ENCODE measurements around the gene FAM107B. TPM values are rescaled to one million over a fixed set of nuclear protein-coding genes. Genes with fewer than 3 reads are reported as not detected.

The FAM107B gene
- total RNA-seq, 3 donors from 2014 or later = 30.8 to 56.1 (median 51.8) TPM

DNA sequence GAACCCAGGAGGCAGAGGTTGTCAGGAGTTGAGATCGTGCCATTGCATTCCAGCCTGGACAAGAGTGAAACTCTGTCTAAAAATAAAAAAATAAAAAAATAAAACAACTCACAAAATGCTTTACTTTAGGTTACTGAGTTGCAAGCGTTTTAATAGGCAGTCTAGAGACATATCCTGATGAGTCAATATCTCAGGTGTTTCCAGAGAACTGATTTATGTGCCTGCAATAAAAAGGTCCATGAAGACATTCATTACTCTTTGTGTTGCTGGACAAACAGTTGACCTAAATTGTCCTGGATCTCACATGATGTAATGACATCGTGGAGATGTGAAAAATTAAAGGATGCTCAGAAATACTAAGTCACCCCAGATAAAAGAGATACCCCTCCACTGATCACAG lies 31.6 kb upstream of the FAM107B start:
- Histone ChIP-seq H3K27me3 (no peaks in the 10 kb centered on the region), H3K36me3 (no peaks in the 10 kb centered on the region), H3K4me1 (no peaks in the 10 kb centered on the region), H3K27ac (no peak overlapping the region), H3K4me3 (no peak overlapping the region), H3K9me3 (no peaks in the 10 kb centered on the region)
- TF ChIP-seq POLR2AphosphoS5 (IDR thresholded peaks at IDR 0.05) (no peak), POLR2A (IDR thresholded peaks at IDR 0.05) (no peak)
- TF ChIP-seq, protein P1, sequence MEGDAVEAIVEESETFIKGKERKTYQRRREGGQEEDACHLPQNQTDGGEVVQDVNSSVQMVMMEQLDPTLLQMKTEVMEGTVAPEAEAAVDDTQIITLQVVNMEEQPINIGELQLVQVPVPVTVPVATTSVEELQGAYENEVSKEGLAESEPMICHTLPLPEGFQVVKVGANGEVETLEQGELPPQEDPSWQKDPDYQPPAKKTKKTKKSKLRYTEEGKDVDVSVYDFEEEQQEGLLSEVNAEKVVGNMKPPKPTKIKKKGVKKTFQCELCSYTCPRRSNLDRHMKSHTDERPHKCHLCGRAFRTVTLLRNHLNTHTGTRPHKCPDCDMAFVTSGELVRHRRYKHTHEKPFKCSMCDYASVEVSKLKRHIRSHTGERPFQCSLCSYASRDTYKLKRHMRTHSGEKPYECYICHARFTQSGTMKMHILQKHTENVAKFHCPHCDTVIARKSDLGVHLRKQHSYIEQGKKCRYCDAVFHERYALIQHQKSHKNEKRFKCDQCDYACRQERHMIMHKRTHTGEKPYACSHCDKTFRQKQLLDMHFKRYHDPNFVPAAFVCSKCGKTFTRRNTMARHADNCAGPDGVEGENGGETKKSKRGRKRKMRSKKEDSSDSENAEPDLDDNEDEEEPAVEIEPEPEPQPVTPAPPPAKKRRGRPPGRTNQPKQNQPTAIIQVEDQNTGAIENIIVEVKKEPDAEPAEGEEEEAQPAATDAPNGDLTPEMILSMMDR (IDR thresholded peaks at IDR 0.05) = no peak
- intact Hi-C loops (cut with DNase I; ENCODE audit: low total_unique reads) = no loop called here
- no peak for DNase-seq (ENCODE audit: low spot score in 2 of 2)

DNA sequence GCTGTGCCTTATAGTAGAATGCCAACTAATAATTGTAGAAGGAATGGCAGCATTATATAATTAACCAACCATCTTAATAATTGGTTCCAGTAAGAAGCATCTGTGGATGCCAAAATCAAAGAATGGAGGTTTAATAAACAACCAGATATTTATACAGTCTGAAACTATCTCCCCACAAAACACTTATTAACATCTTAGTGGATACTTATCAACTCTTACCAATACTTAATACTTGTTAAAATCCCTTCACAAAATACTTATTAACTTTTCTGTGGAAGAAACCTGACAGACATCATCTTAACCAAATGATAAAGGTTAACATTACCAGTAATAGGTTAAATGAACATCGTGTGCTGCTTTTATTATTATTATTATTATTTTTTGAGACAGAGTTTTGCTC lies 29.1 kb upstream of the FAM107B start:
- intact Hi-C loops (cut with DNase I; ENCODE audit: low total_unique reads) = no loop called here
- Histone ChIP-seq H3K27ac (no peak overlapping the region), H3K4me1 (no peaks in the 10 kb centered on the region), H3K9me3 (no peaks in the 10 kb centered on the region), H3K36me3 (no peaks in the 10 kb centered on the region), H3K4me3 (no peak overlapping the region), H3K27me3 (no peaks in the 10 kb centered on the region)
- TF ChIP-seq POLR2A (IDR thresholded peaks at IDR 0.05) (no peak), POLR2AphosphoS5 (IDR thresholded peaks at IDR 0.05) (no peak)
- TF ChIP-seq, protein P1 (IDR thresholded peaks at IDR 0.05) = no peak
- no peak for DNase-seq (ENCODE audit: low spot score in 2 of 2)

DNA sequence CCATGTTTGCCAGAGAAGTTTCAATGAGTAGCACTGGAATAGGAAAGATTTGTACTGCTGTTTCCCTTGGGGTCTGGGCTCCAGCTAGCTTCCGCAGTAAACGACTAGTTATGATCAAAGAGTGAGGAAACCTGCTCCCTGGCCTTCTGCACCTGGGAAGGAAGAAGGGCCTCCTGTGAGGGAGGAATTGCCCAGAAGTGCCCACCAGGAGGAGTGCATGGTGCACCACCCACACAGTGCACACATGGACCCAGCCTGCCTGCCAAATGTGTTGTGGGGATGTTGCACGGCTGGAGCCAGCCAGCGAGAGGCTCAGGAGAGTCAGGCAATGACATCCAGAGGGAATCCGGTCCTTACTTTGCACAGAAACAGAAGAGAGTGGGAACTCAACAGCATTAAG lies 27.0 kb upstream of the FAM107B start:
- Histone ChIP-seq H3K9me3 (no peaks in the 10 kb centered on the region), H3K4me1 (no peaks in the 10 kb centered on the region), H3K27me3 (no peaks in the 10 kb centered on the region), H3K36me3 (no peaks in the 10 kb centered on the region), H3K4me3 (no peak overlapping the region), H3K27ac (no peak overlapping the region)
- no peak for DNase-seq (ENCODE audit: low spot score in 2 of 2)
- TF ChIP-seq POLR2A (IDR thresholded peaks at IDR 0.05) (no peak), POLR2AphosphoS5 (IDR thresholded peaks at IDR 0.05) (no peak)
- TF ChIP-seq, protein P1 (IDR thresholded peaks at IDR 0.05) = no peak
- intact Hi-C loops (cut with DNase I; ENCODE audit: low total_unique reads) = no loop called here

DNA sequence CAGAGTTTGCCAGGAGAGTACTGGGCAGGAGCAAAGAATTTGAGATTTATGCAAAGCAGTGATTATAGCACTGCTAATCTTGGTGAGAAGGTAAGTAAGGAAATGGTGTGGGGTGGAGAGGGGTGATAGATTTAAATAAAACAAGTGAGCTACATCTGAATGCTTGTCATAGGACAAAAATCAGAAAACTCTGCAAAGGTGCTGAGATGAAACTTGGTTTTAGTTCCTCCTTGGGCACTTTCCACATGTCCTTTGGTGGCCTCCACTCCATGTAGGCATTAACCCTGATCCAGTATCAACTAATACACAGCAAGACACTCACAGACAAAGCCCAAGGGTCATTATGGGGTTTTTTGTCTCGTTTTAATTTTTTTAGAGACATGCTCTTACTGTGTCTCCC lies 25.7 kb upstream of the FAM107B start:
- Histone ChIP-seq H3K36me3 (no peaks in the 10 kb centered on the region), H3K9me3 (no peaks in the 10 kb centered on the region), H3K27me3 (no peaks in the 10 kb centered on the region), H3K4me1 (no peaks in the 10 kb centered on the region), H3K4me3 (no peak overlapping the region), H3K27ac (no peak overlapping the region)
- intact Hi-C loops (cut with DNase I; ENCODE audit: low total_unique reads) = no loop called here
- TF ChIP-seq POLR2A (IDR thresholded peaks at IDR 0.05) (no peak), POLR2AphosphoS5 (IDR thresholded peaks at IDR 0.05) (no peak)
- TF ChIP-seq, protein P1 (IDR thresholded peaks at IDR 0.05) = no peak
- no peak for DNase-seq (ENCODE audit: low spot score in 2 of 2)

DNA sequence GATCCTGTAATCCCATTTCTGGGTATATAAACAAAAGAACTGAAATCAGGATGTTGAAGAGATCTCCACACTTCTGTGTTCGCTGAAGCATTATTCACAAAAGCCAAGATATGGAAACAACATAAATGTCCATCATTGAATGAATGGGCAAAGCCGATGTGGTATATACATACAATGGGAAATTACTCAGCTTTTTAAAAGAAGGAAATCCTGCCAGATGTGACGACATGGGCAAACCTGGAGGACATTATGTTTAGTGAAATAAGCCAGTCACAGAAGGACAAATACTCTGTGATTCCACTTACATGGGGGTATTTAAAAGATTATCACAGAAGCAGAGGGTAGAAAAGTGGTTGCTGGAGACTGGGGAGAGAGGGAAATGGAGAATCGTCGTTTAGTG lies 23.9 kb upstream of the FAM107B start:
- no peaks in the 10 kb centered on the region for H3K36me3 ChIP-seq
- H3K4me1 ChIP-seq = no peaks in the 10 kb centered on the region

More for the DNA sequence above, 23.9 kb upstream of the FAM107B start:
- H3K9me3 ChIP-seq = no peaks in the 10 kb centered on the region
- H3K27me3 ChIP-seq = no peaks in the 10 kb centered on the region
- H3K27ac ChIP-seq = no peak overlapping the region
- TF ChIP-seq POLR2AphosphoS5 (IDR thresholded peaks at IDR 0.05) = no peak
- no peak for TF ChIP-seq POLR2A (IDR thresholded peaks at IDR 0.05)
- TF ChIP-seq, protein P1 (IDR thresholded peaks at IDR 0.05) = no peak
- no peak overlapping the region for H3K4me3 ChIP-seq
- DNase-seq (ENCODE audit: low spot score in 2 of 2) = no peak
- intact Hi-C loops (cut with DNase I; ENCODE audit: low total_unique reads) = no loop called here

All from breast epithelium (tissue), 4 donors.